Fibroblast of skin of right biceps (primary cell): Measurements from ENCODE around the gene PRAMEF33.
"Not testable (repeated sequence)": the region's sequence is repeated elsewhere in the genome, so short reads cannot be mapped to it uniquely, and the experiment has no call there.

Experiments
- DNase-seq: peaks from one replicate; pipeline ENCODE4 v3.0.0-alpha.2; 2013

The PRAMEF33 gene, protein sequence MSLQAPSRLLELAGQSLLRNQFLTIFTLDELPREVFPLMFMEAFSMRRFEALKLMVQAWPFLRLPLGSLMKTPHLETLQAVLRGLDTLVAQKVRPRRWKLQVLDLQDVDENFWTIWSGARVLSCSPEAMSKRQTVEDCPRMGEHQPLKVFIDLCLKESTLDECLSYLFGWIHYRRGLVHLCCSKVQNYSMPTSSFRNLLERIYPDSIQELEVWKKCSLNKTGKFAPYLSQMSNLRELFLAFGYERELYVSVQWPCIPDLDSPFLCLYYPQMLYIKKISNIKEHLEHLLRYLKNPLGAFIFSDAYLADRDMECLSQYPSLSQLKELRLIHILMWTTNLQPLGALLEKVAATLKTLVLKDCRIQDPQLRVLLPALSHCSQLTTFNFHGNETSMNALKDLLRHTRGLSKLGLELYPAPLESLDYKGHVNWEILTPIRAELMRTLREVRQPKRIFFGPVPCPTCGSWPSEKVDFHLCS

DNA sequence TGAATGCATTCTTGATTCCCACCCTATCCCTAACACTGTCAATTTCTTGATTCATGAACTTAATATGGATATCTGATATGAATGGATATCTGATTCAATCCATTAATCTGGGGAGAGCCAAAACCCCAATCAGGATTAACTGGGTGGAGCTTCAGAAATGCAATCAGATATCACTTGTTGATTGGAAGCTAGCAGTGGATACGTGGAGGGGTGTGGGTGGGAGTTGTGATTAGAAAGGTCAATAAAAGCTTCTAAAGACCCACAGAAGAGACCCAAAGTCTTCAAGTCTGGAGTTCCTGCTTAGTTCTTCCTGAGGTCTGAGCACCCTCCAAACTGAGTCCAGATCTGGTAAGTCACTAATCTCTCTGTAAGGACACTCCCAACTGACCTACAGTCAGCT lies at the start of gene PRAMEF33:
Gene PRAMEF33 (plus strand): TSS at position 301 of the 400 bp plus-strand sequence. CDS start 2,416 bp downstream, outside the sequence.
- not testable (repeated sequence) for DNase-seq

GRCh38 chr1:13253898-13254297 lies 49.4 kb upstream of the PRAMEF33 start, which contains the start of gene PRAMEF5:
Gene PRAMEF5 (plus strand): TSS chr1:13254198. CDS start chr1:13259269, 5,071 bp downstream.
- not testable (repeated sequence) for DNase-seq

GRCh38 chr1:13265124-13265523 lies 38.2 kb upstream of the PRAMEF33 start:
- not testable (repeated sequence) for DNase-seq

GRCh38 chr1:13277016-13277415 lies 26.3 kb upstream of the PRAMEF33 start:
- not testable (repeated sequence) for DNase-seq

GRCh38 chr1:13279617-13280016 lies 23.7 kb upstream of the PRAMEF33 start:
- not testable (repeated sequence) for DNase-seq

GRCh38 chr1:13285037-13285436 lies 18.3 kb upstream of the PRAMEF33 start, which contains the start of gene PRAMEF8:
Gene PRAMEF8 (minus strand): TSS chr1:13285137. CDS start chr1:13284091, 1,046 bp downstream.
- DNase-seq = not testable (repeated sequence)

GRCh38 chr1:13289030-13289429 lies 14.3 kb upstream of the PRAMEF33 start:
- not testable (repeated sequence) for DNase-seq

- DNase-seq = not testable (repeated sequence)
Measured at GRCh38 chr1:13297216-13297931, 6.0 kb upstream of the PRAMEF33 start.

DNA sequence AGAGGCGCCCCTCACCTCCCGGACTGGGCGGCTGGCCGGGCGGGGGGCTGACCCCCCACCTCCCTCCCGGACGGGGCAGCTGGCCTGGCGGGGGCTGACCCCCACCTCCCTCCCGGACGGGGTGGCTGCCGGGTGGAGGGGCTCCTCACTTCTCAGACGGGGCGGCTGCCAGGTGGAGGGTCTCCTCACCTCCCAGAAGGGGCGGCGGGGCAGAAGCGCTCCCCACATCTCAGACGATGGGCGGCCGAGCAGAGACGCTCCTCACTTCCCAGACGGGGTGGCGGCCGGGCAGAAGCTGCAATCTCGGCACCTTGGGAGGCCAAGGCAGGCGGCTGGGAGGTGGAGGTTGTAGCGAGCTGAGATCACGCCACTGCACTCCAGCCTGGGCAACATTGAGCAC lies 4.6 kb upstream of the PRAMEF33 start:
- DNase-seq = not testable (repeated sequence)

- DNase-seq = not testable (repeated sequence)
Measured at GRCh38 chr1:13302197-13302596, 1.1 kb upstream of the PRAMEF33 start.

- DNase-seq = not testable (repeated sequence)
Measured at GRCh38 chr1:13315281-13315680, 11.9 kb downstream of the PRAMEF33 start, which contains the start of gene PRAMEF15. Gene PRAMEF15 (plus strand): TSS chr1:13315581. CDS start chr1:13318408, 2,827 bp downstream.

GRCh38 chr1:13342496-13342895 lies 39.2 kb downstream of the PRAMEF33 start:
- not testable (repeated sequence) for DNase-seq

DNA sequence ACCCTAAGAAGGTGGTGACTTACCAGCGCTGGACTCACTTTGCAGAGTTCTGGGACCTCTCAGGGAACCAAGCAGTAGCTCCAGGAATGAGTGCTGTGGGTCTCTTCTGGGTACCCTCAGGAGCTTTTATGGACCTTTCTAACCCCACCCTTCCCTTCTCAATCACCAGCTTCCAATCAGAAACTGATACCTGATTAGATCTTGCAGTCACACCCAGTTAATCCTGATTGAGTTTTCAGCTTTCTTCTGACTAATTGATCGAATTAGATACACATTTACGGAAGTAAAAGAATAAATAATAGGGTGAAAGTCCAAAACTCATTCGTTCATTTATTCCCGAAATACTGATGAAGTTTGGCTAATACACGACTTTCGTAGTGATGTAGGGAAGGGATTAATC lies 43.7 kb downstream of the PRAMEF33 start, which contains the start of gene PRAMEF14:
Gene PRAMEF14 (minus strand): TSS at position 101 of the 400 bp plus-strand sequence. CDS start 1,820 bp downstream, outside the sequence.
- DNase-seq = not testable (repeated sequence)

- peak; percentile 2 for DNase-seq
Measured at GRCh38 chr1:13353476-13353875, 50.1 kb downstream of the PRAMEF33 start.

DNA sequence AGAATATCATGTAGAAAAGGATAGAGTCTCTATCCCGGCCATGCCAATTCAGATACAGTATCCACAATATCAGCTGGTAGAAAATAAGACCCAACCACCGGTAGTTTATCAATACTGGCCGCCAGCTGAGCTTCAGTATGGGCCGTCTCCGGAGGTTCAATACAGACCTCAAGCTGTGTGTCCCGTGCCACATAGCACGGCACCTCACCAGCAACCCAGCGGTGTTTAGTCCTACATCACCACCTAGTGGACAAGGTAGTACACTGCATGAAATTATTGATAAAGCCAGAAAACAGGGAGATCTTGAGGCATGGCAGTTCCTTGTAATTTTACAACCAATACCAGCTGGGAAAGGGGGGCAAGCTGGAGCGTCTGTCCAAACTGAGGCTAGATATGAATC lies 51.1 kb downstream of the PRAMEF33 start:
- DNase-seq = not testable (repeated sequence)

DNA sequence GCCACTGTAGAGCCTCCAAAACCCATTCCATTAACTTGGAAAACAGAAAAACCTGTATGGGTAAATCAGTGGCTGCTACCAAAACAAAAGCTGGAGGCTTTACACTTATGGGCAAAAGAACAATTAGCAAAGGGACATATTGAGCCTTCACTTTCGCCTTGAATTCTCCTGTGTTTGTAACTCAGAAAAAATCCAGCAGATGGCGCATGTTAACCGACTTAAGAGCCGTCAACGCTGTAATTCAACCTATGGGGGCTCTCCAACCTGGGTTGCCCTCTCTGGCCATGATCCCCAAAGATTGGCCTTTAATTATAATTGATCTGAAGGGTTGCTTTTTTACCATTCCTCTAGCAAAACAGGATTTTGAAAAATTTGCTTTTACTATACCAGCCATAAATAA lies 53.4 kb downstream of the PRAMEF33 start:
- DNase-seq = peak; percentile 25
